DOHH2 (cell line): ENCODE measurements around the gene SLC6A6.

Source experiments
- EZH2phosphoT487 ChIP-seq: fragments of 200-600 bp; sonication (generic); IDR thresholded peaks from 2 replicates; pipeline ENCODE4 v1.6.1; 2017; ENCODE audit warnings: borderline replicate concordance, mild to moderate bottlenecking, antibody characterized with exemption, low read length, moderate library complexity, mixed read lengths
- TF ChIP-seq, protein P1 (sequence below): fragments of 200-600 bp; sonication (generic); IDR thresholded peaks from one replicate; pipeline ENCODE4 v1.5.1; 2014; ENCODE audit warnings: antibody characterized with exemption, mild to moderate bottlenecking, low read depth, low read length; ENCODE audit not compliant: poor library complexity, severe bottlenecking

DNA sequence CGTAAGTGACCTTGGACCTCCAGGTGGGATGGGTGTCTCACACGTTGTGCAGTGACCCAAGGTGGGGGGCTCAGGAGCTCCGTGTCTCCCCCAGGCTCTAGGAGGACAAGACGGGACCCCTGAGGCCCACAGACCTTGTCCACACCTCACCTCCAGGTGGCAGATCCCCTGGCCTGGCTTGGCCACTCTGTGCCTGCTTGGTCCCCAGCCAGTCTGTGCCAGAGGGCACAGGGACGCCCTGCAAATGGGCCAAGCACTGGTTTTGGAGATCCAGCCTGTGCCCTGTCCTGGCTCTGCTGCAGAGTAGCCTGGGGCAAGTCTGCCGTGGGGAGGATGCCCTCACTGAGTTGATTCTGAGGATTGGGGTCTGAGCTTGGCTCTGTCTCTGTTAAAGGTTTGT lies 14.0 kb downstream of the SLC6A6 start:
- TF ChIP-seq, protein P1, sequence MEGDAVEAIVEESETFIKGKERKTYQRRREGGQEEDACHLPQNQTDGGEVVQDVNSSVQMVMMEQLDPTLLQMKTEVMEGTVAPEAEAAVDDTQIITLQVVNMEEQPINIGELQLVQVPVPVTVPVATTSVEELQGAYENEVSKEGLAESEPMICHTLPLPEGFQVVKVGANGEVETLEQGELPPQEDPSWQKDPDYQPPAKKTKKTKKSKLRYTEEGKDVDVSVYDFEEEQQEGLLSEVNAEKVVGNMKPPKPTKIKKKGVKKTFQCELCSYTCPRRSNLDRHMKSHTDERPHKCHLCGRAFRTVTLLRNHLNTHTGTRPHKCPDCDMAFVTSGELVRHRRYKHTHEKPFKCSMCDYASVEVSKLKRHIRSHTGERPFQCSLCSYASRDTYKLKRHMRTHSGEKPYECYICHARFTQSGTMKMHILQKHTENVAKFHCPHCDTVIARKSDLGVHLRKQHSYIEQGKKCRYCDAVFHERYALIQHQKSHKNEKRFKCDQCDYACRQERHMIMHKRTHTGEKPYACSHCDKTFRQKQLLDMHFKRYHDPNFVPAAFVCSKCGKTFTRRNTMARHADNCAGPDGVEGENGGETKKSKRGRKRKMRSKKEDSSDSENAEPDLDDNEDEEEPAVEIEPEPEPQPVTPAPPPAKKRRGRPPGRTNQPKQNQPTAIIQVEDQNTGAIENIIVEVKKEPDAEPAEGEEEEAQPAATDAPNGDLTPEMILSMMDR, result no peak
- no peak for TF ChIP-seq EZH2phosphoT487
